ENCODE measurements around the gene ACAP3. TPM values are rescaled to one million over a fixed set of nuclear protein-coding genes. Genes with fewer than 3 reads are reported as not detected.

The ACAP3 gene
- total and polyA plus RNA-seq, 4 donors = 2.7 to 24.8 (median 15.0) TPM

GRCh38 chr1:1278620-1279019, 29.1 kb downstream of the ACAP3 start:
- Histone ChIP-seq H3K9me3 (ENCODE audit: control insufficient read depth in 4 of 4, low read length in 3 of 4) (no peaks in the 10 kb centered on the region), H3K27ac (ENCODE audit: low read depth in 1 of 2, low read length in 2 of 2) (no peak overlapping the region), H3K4me3 (ENCODE audit: low read depth in 1 of 3, low read length in 3 of 3) (no peak overlapping the region), H3K36me3 (ENCODE audit: control insufficient read depth in 4 of 4, insufficient read depth in 3 of 4, low read depth in 1 of 4, low read length in 3 of 4) (no peaks in the 10 kb centered on the region), H3K9ac (ENCODE audit: low read depth in 1 of 2, low read length in 2 of 2) (no peak overlapping the region), H3K27me3 (ENCODE audit: control insufficient read depth in 4 of 4, insufficient read depth in 4 of 4, low read length in 3 of 4) (no peaks in the 10 kb centered on the region), H3K4me1 (ENCODE audit: control insufficient read depth in 4 of 4, insufficient read depth in 4 of 4, low read length in 3 of 4) (peaks cover 12 to 33% (median 22%) of the 10 kb centered on the region in 4 donors)
- no peak for DNase-seq (ENCODE audit: low spot score)
- 78% methylated on average over 13 of the region's 13 CpGs for WGBS
- peak; percentile 46 to 60 for TF ChIP-seq HNF4A (conservative IDR thresholded peaks at IDR 0.05)
- TF ChIP-seq TAF1 (conservative IDR thresholded peaks at IDR 0.05) = no peak
- TF ChIP-seq SP1 (IDR thresholded peaks at IDR 0.05) = peak; percentile 24
- TF ChIP-seq HNF4G (IDR thresholded peaks at IDR 0.05) = no peak
- TF ChIP-seq EGR1 (IDR thresholded peaks at IDR 0.05; ENCODE audit: low read depth in 2 of 2) = no peak
- TF ChIP-seq ZBTB33 (IDR thresholded peaks at IDR 0.05) = no peak

GRCh38 chr1:1275836-1276235, 31.9 kb downstream of the ACAP3 start:
- no peaks in the 10 kb centered on the region for H3K27me3 ChIP-seq (ENCODE audit: control insufficient read depth in 4 of 4, insufficient read depth in 4 of 4, low read length in 3 of 4)
- no peaks in the 10 kb centered on the region for H3K9me3 ChIP-seq (ENCODE audit: control insufficient read depth in 4 of 4, low read length in 3 of 4)
- 84% methylated on average over 9 of the region's 9 CpGs for WGBS

More at GRCh38 chr1:1275836-1276235, 31.9 kb downstream of the ACAP3 start:
- no peak overlapping the region for H3K9ac ChIP-seq (ENCODE audit: low read depth in 1 of 2, low read length in 2 of 2)
- DNase-seq (ENCODE audit: low spot score) = no peak
- H3K36me3 ChIP-seq (ENCODE audit: control insufficient read depth in 4 of 4, insufficient read depth in 3 of 4, low read depth in 1 of 4, low read length in 3 of 4) = peaks cover 0 to under 1% (median 0%) of the 10 kb centered on the region in 4 donors
- peaks cover 13 to 36% (median 27%) of the 10 kb centered on the region in 4 donors for H3K4me1 ChIP-seq (ENCODE audit: control insufficient read depth in 4 of 4, insufficient read depth in 4 of 4, low read length in 3 of 4)
- no peak overlapping the region for H3K27ac ChIP-seq (ENCODE audit: low read depth in 1 of 2, low read length in 2 of 2)
- TF ChIP-seq JUND (IDR thresholded peaks at IDR 0.05) (no peak), EGR1 (IDR thresholded peaks at IDR 0.05; ENCODE audit: low read depth in 2 of 2) (no peak), ATF3 (IDR thresholded peaks at IDR 0.05) (no peak), FOXA2 (IDR thresholded peaks at IDR 0.05) (no peak), RXRA (IDR thresholded peaks at IDR 0.05) (no peak), HNF4A (conservative IDR thresholded peaks at IDR 0.05) (no peak), HNF4G (IDR thresholded peaks at IDR 0.05) (no peak), REST (IDR thresholded peaks at IDR 0.05) (no peak), SP1 (IDR thresholded peaks at IDR 0.05) (no peak), MAX (IDR thresholded peaks at IDR 0.05) (no peak), YY1 (IDR thresholded peaks at IDR 0.05) (no peak)
- H3K4me3 ChIP-seq (ENCODE audit: low read depth in 1 of 3, low read length in 3 of 3) = no peak overlapping the region

Measured in liver (tissue), 9 donors.